GM12878 (cell line): Measurements from ENCODE around the gene RBM15. TPM values are rescaled to one million over a fixed set of nuclear protein-coding genes. Genes with fewer than 3 reads are reported as not detected.

Source experiments
- FOXM1 ChIP-seq: IDR thresholded peaks from 2 replicates; pipeline ENCODE4 v1.6.1; 2012; ENCODE audit warnings: low read depth, mild to moderate bottlenecking, inconsistent platforms, low read length, moderate library complexity
- MYB ChIP-seq: fragments of 150-350 bp; IDR thresholded peaks from 2 replicates; pipeline ENCODE4 v1.6.1; 2014; ENCODE audit warnings: mild to moderate bottlenecking, low read depth, low read length, borderline replicate concordance
- RBBP5 ChIP-seq: fragments of 200-600 bp; sonication (generic); conservative IDR thresholded peaks from 2 replicates; pipeline ENCODE4 v1.6.1; 2016
- SIN3A ChIP-seq: IDR thresholded peaks from 2 replicates; pipeline ENCODE4 v1.6.1; 2012; ENCODE audit warnings: low read depth, low read length, improper control_type of control experiment
- SRF ChIP-seq, 2 experiments: IDR thresholded peaks; 2 replicates each; pipeline ENCODE4 v1.6.1; 2011; ENCODE audit warnings: low read depth in 2 of 2, low read length in 2 of 2, mild to moderate bottlenecking in 1 of 2, moderate library complexity in 1 of 2
- SUZ12 ChIP-seq: fragments of 200-600 bp; sonication (generic); IDR thresholded peaks from one replicate; pipeline ENCODE4 v1.6.1; 2018; ENCODE audit warnings: antibody characterized with exemption, mild to moderate bottlenecking; ENCODE audit not compliant: unreplicated experiment
- YY1 ChIP-seq: IDR thresholded peaks from 2 replicates; pipeline ENCODE4 v1.6.1; 2011; ENCODE audit warnings: low read depth, mild to moderate bottlenecking, low read length
- ZNF207 ChIP-seq: fragments of 450-650 bp; IDR thresholded peaks from 2 replicates; pipeline ENCODE4 v1.6.1; 2014; ENCODE audit warnings: antibody characterized with exemption, mild to moderate bottlenecking, borderline replicate concordance
- ZNF24 ChIP-seq: fragments of 450-650 bp; IDR thresholded peaks from 2 replicates; pipeline ENCODE4 v1.6.1; 2017; ENCODE audit warnings: antibody characterized with exemption, mild to moderate bottlenecking
- polyA plus RNA-seq, 11 experiments: library from polyadenylated mRNA; depleted of rRNA in 4 of 11; unstranded in 6 of 11; stranded (reverse) in 5 of 11; fragments of >200 nt; fragmentation: Nextera tagmentation in 4 of 11; fragmentation: Illumina TruSeq in 1 of 11; extraction: Ambion mirVana in 4 of 11; extraction: Trizol in 1 of 11; gene quantifications; 1 replicate in 1 of 11; 2 replicates in 10 of 11; pipeline versions ENCODE4 v1.2.1 to v1.2.3, GENCODE V29; 2011 to 2016; ENCODE audit warnings: inconsistent platforms in 2 of 11, missing spikeins in 2 of 11, low read depth in 1 of 11
- total RNA-seq, 4 experiments: library from RNA; depleted of rRNA in 3 of 4; stranded (reverse); fragments of >200 nt in 3 of 4; fragmentation: Illumina TruSeq in 1 of 4; extraction: Trizol in 1 of 4; gene quantifications; 2 replicates each; pipeline versions ENCODE4 v1.2.1 to v1.2.3, GENCODE V29; 2013 to 2021
- TF ChIP-seq, protein P1 (sequence below): fragments of 150-350 bp; IDR thresholded peaks from 2 replicates; pipeline ENCODE4 v1.6.1; 2014; ENCODE audit warnings: mild to moderate bottlenecking, low read depth, low read length
- TF ChIP-seq, protein P2 (sequence below): IDR thresholded peaks from 2 replicates; pipeline ENCODE4 v1.6.1; 2012; ENCODE audit warnings: mild to moderate bottlenecking, low read depth, low read length
- TF ChIP-seq, protein P3 (sequence below): IDR thresholded peaks from 2 replicates; pipeline ENCODE4 v1.6.1; 2011; ENCODE audit warnings: low read depth, low read length, improper control_type of control experiment, borderline replicate concordance
- TF ChIP-seq, protein P4 (sequence below): IDR thresholded peaks from 2 replicates; pipeline ENCODE4 v1.6.1; 2011; ENCODE audit warnings: mild to moderate bottlenecking, low read depth, low read length, moderate library complexity; ENCODE audit not compliant: insufficient replicate concordance
- TF ChIP-seq, protein P5 (sequence below), 3 experiments: IDR thresholded peaks in 2 of 3; conservative IDR thresholded peaks in 1 of 3; 2 replicates each; pipeline ENCODE4 v1.5.1; 2011; ENCODE audit warnings: low read depth in 3 of 3, low read length in 3 of 3, mild to moderate bottlenecking in 3 of 3, control low read depth in 2 of 3, moderate library complexity in 2 of 3, inconsistent platforms in 1 of 3, mixed read lengths in 1 of 3; ENCODE audit not compliant: control insufficient read depth in 2 of 3, insufficient read depth in 1 of 3; ENCODE audit errors: extremely low read depth in 1 of 3
- TF ChIP-seq, protein P6 (sequence below): fragments of 450-650 bp; conservative IDR thresholded peaks from 2 replicates; pipeline ENCODE4 v1.6.1; 2017; ENCODE audit warnings: mild to moderate bottlenecking, moderate library complexity
- TF ChIP-seq, protein P7 (sequence below): IDR thresholded peaks from 2 replicates; pipeline ENCODE4 v1.6.1; 2011; ENCODE audit warnings: borderline replicate concordance, low read depth, mild to moderate bottlenecking, moderate library complexity, low read length; ENCODE audit not compliant: insufficient read depth, poor library complexity, severe bottlenecking

Gene RBM15
- total and polyA plus RNA-seq, 10 of the 15 experiments (the other 5 are each of a cell fraction or from before 2014, with no cell fraction given), result 3.1 to 63.2 (median 26.7) TPM

DNA sequence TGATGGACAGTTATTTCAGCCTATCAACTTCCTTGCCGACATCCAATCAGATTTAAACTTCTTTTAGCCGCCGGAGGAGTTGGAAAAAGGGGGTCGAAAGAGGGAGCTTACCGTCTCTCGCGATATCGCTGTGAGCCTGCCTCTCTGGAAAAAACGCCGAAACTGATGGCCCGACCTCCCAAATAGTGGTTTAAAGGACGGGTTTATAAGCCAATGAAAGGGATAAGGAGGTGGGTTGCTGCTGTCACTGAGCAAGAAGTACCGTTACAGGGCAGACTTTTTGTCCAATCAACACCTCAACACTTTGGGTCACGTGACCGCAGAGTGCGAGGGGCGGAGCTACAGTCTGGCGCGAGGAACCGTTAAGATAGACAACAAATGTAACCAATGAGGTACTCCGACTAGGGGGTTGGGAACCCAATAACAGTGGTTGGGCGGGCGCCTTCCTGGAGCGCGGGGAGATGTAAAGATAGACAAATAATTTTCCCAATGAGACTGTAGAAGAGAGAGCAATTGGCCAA is at the start of gene RBM15 (continued):
- TF ChIP-seq, protein P1, sequence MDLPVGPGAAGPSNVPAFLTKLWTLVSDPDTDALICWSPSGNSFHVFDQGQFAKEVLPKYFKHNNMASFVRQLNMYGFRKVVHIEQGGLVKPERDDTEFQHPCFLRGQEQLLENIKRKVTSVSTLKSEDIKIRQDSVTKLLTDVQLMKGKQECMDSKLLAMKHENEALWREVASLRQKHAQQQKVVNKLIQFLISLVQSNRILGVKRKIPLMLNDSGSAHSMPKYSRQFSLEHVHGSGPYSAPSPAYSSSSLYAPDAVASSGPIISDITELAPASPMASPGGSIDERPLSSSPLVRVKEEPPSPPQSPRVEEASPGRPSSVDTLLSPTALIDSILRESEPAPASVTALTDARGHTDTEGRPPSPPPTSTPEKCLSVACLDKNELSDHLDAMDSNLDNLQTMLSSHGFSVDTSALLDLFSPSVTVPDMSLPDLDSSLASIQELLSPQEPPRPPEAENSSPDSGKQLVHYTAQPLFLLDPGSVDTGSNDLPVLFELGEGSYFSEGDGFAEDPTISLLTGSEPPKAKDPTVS, result no peak
- no peak for TF ChIP-seq SIN3A
- TF ChIP-seq SUZ12, result no peak
- no peak for TF ChIP-seq ZNF24
- TF ChIP-seq SRF (IDR thresholded peaks at IDR 0.05; ENCODE audit: low read depth in 2 of 2, low read length in 2 of 2), result no peak
- no peak for TF ChIP-seq YY1
- no peak for TF ChIP-seq ZNF207
- peak; percentile 71 for TF ChIP-seq FOXM1
- TF ChIP-seq, protein P2, sequence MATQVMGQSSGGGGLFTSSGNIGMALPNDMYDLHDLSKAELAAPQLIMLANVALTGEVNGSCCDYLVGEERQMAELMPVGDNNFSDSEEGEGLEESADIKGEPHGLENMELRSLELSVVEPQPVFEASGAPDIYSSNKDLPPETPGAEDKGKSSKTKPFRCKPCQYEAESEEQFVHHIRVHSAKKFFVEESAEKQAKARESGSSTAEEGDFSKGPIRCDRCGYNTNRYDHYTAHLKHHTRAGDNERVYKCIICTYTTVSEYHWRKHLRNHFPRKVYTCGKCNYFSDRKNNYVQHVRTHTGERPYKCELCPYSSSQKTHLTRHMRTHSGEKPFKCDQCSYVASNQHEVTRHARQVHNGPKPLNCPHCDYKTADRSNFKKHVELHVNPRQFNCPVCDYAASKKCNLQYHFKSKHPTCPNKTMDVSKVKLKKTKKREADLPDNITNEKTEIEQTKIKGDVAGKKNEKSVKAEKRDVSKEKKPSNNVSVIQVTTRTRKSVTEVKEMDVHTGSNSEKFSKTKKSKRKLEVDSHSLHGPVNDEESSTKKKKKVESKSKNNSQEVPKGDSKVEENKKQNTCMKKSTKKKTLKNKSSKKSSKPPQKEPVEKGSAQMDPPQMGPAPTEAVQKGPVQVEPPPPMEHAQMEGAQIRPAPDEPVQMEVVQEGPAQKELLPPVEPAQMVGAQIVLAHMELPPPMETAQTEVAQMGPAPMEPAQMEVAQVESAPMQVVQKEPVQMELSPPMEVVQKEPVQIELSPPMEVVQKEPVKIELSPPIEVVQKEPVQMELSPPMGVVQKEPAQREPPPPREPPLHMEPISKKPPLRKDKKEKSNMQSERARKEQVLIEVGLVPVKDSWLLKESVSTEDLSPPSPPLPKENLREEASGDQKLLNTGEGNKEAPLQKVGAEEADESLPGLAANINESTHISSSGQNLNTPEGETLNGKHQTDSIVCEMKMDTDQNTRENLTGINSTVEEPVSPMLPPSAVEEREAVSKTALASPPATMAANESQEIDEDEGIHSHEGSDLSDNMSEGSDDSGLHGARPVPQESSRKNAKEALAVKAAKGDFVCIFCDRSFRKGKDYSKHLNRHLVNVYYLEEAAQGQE, result no peak
- TF ChIP-seq RBBP5, result no peak
- TF ChIP-seq, protein P3, sequence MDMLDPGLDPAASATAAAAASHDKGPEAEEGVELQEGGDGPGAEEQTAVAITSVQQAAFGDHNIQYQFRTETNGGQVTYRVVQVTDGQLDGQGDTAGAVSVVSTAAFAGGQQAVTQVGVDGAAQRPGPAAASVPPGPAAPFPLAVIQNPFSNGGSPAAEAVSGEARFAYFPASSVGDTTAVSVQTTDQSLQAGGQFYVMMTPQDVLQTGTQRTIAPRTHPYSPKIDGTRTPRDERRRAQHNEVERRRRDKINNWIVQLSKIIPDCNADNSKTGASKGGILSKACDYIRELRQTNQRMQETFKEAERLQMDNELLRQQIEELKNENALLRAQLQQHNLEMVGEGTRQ, result peak; percentile 95
- 0 out of 2 replicates have a peak, but pooled peaks have one; percentile 68 for TF ChIP-seq MYB
- TF ChIP-seq, protein P4, sequence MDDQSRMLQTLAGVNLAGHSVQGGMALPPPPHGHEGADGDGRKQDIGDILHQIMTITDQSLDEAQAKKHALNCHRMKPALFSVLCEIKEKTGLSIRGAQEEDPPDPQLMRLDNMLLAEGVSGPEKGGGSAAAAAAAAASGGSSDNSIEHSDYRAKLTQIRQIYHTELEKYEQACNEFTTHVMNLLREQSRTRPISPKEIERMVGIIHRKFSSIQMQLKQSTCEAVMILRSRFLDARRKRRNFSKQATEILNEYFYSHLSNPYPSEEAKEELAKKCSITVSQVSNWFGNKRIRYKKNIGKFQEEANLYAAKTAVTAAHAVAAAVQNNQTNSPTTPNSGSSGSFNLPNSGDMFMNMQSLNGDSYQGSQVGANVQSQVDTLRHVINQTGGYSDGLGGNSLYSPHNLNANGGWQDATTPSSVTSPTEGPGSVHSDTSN, result peak; percentile 92
- TF ChIP-seq, protein P5, sequence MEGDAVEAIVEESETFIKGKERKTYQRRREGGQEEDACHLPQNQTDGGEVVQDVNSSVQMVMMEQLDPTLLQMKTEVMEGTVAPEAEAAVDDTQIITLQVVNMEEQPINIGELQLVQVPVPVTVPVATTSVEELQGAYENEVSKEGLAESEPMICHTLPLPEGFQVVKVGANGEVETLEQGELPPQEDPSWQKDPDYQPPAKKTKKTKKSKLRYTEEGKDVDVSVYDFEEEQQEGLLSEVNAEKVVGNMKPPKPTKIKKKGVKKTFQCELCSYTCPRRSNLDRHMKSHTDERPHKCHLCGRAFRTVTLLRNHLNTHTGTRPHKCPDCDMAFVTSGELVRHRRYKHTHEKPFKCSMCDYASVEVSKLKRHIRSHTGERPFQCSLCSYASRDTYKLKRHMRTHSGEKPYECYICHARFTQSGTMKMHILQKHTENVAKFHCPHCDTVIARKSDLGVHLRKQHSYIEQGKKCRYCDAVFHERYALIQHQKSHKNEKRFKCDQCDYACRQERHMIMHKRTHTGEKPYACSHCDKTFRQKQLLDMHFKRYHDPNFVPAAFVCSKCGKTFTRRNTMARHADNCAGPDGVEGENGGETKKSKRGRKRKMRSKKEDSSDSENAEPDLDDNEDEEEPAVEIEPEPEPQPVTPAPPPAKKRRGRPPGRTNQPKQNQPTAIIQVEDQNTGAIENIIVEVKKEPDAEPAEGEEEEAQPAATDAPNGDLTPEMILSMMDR (IDR thresholded peaks at IDR 0.05 in 2 of 3, conservative IDR thresholded peaks at IDR 0.05 in 1 of 3; ENCODE audit: control insufficient read depth in 2 of 3, extremely low read depth in 1 of 3, insufficient read depth in 1 of 3, low read depth in 3 of 3, low read length in 3 of 3), result no peak
- TF ChIP-seq, protein P6, sequence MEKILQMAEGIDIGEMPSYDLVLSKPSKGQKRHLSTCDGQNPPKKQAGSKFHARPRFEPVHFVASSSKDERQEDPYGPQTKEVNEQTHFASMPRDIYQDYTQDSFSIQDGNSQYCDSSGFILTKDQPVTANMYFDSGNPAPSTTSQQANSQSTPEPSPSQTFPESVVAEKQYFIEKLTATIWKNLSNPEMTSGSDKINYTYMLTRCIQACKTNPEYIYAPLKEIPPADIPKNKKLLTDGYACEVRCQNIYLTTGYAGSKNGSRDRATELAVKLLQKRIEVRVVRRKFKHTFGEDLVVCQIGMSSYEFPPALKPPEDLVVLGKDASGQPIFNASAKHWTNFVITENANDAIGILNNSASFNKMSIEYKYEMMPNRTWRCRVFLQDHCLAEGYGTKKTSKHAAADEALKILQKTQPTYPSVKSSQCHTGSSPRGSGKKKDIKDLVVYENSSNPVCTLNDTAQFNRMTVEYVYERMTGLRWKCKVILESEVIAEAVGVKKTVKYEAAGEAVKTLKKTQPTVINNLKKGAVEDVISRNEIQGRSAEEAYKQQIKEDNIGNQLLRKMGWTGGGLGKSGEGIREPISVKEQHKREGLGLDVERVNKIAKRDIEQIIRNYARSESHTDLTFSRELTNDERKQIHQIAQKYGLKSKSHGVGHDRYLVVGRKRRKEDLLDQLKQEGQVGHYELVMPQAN, result no peak
- TF ChIP-seq, protein P7, sequence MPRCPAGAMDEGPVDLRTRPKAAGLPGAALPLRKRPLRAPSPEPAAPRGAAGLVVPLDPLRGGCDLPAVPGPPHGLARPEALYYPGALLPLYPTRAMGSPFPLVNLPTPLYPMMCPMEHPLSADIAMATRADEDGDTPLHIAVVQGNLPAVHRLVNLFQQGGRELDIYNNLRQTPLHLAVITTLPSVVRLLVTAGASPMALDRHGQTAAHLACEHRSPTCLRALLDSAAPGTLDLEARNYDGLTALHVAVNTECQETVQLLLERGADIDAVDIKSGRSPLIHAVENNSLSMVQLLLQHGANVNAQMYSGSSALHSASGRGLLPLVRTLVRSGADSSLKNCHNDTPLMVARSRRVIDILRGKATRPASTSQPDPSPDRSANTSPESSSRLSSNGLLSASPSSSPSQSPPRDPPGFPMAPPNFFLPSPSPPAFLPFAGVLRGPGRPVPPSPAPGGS, result no peak
